ENCODE measurements around the gene HERC5.

DNA sequence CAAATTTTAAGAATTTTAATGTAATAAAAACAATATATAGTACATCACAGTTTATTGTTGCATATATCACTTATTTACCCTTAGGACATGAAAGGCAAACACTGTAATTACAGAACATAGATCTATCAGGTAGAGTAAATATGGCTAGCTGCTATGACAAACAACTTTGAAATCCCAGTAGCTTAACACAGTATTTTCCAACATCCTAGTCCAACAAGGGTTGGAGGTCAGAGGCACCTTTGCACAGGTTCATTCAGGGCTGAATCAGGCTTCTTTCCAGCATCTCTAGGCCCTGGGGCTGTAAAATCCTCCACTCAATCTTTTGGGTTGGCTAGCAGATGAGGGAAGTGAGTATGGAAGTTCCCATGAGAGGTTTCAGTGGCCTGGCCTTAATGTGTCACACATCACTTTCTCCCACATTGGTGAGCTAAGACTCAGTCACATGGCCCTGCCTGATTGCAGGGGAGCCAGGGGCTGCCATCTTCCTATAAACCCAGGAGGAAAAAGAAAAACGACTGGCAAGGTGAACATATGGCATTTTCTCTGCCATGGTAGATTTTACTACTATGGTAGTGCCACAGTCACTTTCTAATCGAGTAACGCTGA, 45.3 kb upstream of the HERC5 start:
- TF ChIP-seq BHLHE40 (IDR thresholded peaks at IDR 0.05; ENCODE audit: borderline replicate concordance) (no peak), FOXM1 (IDR thresholded peaks at IDR 0.05; ENCODE audit: borderline replicate concordance) (no peak), ARNT (IDR thresholded peaks at IDR 0.05) (no peak), LEF1 (IDR thresholded peaks at IDR 0.05; ENCODE audit: borderline replicate concordance) (no peak), NFRKB (IDR thresholded peaks at IDR 0.05) (no peak), SUZ12 (IDR thresholded peaks at IDR 0.05) (no peak), HDGF (IDR thresholded peaks at IDR 0.05; ENCODE audit: borderline replicate concordance) (no peak)

Data from HEK293T (cell line).